ENCODE results near the gene MUC7. TPM values are rescaled to one million over a fixed set of nuclear protein-coding genes. Genes with fewer than 3 reads are reported as not detected.

MUC7 gene
- total and polyA plus RNA-seq, 12 donors = not detected

DNA sequence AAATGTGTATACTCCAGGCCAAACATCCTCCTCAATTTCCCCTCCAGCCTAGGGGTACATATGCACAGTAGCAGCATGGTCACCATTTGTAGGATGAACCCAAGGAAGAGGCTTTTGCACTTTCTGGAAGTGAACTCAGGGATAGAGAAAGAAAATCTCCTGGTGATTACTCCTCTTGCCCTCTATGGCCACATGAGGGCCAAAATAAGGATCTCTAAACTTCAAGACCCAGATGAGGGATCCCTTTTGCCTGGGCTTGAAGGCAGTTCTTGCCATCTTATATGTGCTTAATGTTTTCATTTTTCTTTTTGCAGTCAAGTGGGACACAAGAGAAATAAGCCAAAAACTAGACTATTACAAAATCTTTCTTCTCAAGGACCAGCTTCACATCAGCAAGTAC lies 29.5 kb upstream of the MUC7 start:
- Histone ChIP-seq H3K27me3 (no peaks in the 10 kb centered on the region), H3K9me3 (no peaks in the 10 kb centered on the region), H3K27ac (no peak overlapping the region), H3K4me1 (no peaks in the 10 kb centered on the region), H3K4me3 (no peak overlapping the region), H3K36me3 (no peaks in the 10 kb centered on the region)
- intact Hi-C loops (cut with DNase I) = no loop called here
- ATAC-seq (no peak), DNase-seq (no peak)
- TF ChIP-seq, protein P1, sequence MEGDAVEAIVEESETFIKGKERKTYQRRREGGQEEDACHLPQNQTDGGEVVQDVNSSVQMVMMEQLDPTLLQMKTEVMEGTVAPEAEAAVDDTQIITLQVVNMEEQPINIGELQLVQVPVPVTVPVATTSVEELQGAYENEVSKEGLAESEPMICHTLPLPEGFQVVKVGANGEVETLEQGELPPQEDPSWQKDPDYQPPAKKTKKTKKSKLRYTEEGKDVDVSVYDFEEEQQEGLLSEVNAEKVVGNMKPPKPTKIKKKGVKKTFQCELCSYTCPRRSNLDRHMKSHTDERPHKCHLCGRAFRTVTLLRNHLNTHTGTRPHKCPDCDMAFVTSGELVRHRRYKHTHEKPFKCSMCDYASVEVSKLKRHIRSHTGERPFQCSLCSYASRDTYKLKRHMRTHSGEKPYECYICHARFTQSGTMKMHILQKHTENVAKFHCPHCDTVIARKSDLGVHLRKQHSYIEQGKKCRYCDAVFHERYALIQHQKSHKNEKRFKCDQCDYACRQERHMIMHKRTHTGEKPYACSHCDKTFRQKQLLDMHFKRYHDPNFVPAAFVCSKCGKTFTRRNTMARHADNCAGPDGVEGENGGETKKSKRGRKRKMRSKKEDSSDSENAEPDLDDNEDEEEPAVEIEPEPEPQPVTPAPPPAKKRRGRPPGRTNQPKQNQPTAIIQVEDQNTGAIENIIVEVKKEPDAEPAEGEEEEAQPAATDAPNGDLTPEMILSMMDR (IDR thresholded peaks at IDR 0.05) = no peak

DNA sequence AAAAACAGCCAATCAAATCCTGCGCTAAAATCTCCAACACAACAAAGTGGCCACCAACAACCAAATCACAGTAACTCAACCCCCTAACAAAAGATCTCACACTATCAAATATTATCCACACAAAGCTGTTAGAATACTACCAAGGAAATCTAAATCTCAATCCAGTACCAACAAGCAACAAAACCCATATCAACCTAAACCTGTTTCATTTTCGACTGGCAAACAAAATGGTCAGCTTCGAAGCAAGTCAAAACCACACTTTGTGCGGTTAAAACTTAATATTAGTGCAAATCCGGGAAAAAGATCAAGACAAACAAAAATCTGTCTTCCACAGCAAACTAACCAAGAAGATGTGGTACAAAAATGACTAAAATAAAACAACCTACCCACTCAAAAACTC lies 28.7 kb upstream of the MUC7 start:
- TF ChIP-seq, protein P1 (IDR thresholded peaks at IDR 0.05) = no peak
- Histone ChIP-seq H3K27me3 (no peaks in the 10 kb centered on the region), H3K27ac (no peak overlapping the region), H3K4me1 (no peaks in the 10 kb centered on the region), H3K9me3 (no peaks in the 10 kb centered on the region), H3K4me3 (no peak overlapping the region), H3K36me3 (no peaks in the 10 kb centered on the region)
- ATAC-seq (no peak), DNase-seq (no peak)
- WGBS, 2 donors = 86 to 89% methylated on average over 5 of the region's 5 CpGs
- intact Hi-C loops (cut with DNase I) = no loop called here

DNA sequence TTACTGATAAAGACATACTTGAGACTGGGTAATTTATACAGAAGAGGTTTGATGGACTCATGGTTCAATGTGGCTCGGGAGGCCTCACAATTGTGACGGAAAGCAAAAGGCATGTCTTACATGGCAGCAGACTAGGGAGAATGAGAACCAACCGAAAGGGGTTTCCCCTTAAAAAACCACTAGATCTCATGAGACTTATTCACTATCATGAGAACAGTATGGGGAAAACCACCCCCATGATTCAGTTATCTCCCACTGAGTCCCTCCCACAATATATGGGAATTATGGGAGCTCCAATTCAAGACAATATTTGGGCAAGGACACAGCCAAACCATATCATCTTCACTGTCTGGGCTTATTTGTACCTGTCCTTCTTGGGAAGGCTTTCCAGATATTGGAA lies 22.8 kb upstream of the MUC7 start:
- Histone ChIP-seq H3K27ac (no peak overlapping the region), H3K4me1 (no peaks in the 10 kb centered on the region), H3K27me3 (no peaks in the 10 kb centered on the region), H3K4me3 (no peak overlapping the region), H3K36me3 (no peaks in the 10 kb centered on the region), H3K9me3 (peaks cover 0 to 14% (median 0%) of the 10 kb centered on the region in 11 donors)
- ATAC-seq (no peak), DNase-seq (no peak)
- WGBS, 2 donors = 75 to 81% methylated on average over 3 of the region's 3 CpGs
- intact Hi-C loops (cut with DNase I) = no loop called here
- TF ChIP-seq, protein P1 (IDR thresholded peaks at IDR 0.05) = no peak

DNA sequence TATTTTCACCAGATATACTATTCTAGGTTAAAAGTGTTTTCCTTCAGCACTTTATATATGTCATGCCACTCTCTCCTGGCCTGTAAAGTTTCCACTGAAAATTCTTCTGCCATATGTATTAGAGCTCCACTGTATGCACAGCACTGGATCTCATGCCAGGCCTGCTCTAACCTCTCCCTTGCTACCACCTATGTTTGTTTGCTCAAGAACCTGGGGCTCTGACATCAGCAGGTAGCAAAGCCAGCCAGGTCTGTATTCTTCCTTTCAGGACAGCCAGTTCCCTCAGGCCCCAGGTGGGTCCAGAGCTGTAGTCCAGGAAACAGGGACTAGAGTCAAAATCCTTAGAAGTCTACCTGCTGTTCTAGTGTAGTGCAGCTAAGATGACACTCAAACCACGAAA lies 19.1 kb upstream of the MUC7 start:
- no peak overlapping the region for H3K27ac ChIP-seq
- intact Hi-C loops (cut with DNase I) = no loop called here
- H3K27me3 ChIP-seq = no peaks in the 10 kb centered on the region
- no peaks in the 10 kb centered on the region for H3K4me1 ChIP-seq
- WGBS, 2 donors = 17 to 24% methylated on average over 1 of the region's 1 CpG
- peaks cover 0 to 14% (median 0%) of the 10 kb centered on the region in 11 donors for H3K9me3 ChIP-seq
- TF ChIP-seq, protein P1 (IDR thresholded peaks at IDR 0.05) = no peak
- ATAC-seq = no peak
- H3K4me3 ChIP-seq = no peak overlapping the region
- no peaks in the 10 kb centered on the region for H3K36me3 ChIP-seq
- DNase-seq = no peak

DNA sequence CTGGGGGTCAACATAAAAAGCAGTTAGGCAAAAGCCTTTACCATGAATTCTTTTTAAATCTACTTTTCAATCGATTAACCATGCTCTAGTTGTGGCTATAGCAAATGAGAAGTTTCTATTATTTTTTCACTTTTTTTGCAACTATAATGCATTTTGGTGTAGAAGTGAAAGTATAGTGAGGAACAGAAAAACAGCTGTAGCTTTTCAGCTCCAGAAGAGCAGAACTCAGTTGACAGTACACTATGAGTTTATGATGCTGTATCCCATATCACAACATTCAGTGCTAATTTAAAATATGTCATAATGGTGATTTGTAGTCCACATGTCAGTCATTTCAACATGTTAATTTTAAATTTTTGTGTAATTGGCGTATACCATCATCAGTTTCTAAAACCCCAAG lies 8.7 kb upstream of the MUC7 start:
- ATAC-seq (no peak), DNase-seq (no peak)
- peaks cover 0 to 5% (median 0%) of the 10 kb centered on the region in 11 donors for H3K9me3 ChIP-seq
- H3K27ac ChIP-seq = no peak overlapping the region
- TF ChIP-seq, protein P1 (IDR thresholded peaks at IDR 0.05) = no peak
- no peaks in the 10 kb centered on the region for H3K36me3 ChIP-seq
- intact Hi-C loops (cut with DNase I) = no loop called here
- WGBS, 2 donors = 40 to 72% methylated on average over 2 of the region's 2 CpGs
- no peaks in the 10 kb centered on the region for H3K27me3 ChIP-seq
- H3K4me1 ChIP-seq = no peaks in the 10 kb centered on the region
- no peak overlapping the region for H3K4me3 ChIP-seq
